B cell (primary cell): Measurements from ENCODE around the gene FGF8. TPM values are rescaled to one million over a fixed set of nuclear protein-coding genes. Genes with fewer than 3 reads are reported as not detected.

Experiments used
- ATAC-seq: fragments of 200-7000 bp; cut with Tn5 transposase; one replicate; pipeline ENCODE4 v1.10.0; 2021; ENCODE audit warnings: low read depth, mild to moderate bottlenecking, moderate number of reproducible peaks, moderate library complexity
- CTCF ChIA-PET: fragments of 350-600 bp; sonication (Branson Sonifier 250); formaldehyde crosslinking; loops from one replicate; lab custom pipeline; 2021; ENCODE audit warnings: antibody characterized with exemption, inconsistent platforms; lab: Charles Lee
- POLR2A ChIA-PET: fragments of 350-600 bp; sonication (Branson Sonifier 250); formaldehyde crosslinking; loops from one replicate; lab custom pipeline; 2021; ENCODE audit warnings: antibody characterized with exemption; lab: Charles Lee
- DNase-seq: peaks from one replicate; pipeline ENCODE4 v3.0.0; 2013
- H2AFZ ChIP-seq: 2 replicates; pipeline ENCODE4 v1.6.1; 2012; ENCODE audit warnings: mild to moderate bottlenecking, low read depth, low read length; ENCODE audit not compliant: insufficient read depth, poor library complexity, severe bottlenecking
- H3K27ac ChIP-seq, 2 donors: 1 replicate in 1 of 2; 2 replicates in 1 of 2; pipeline ENCODE4 v1.5.1; 2012 to 2013; ENCODE audit warnings: low read length in 2 of 2, mild to moderate bottlenecking in 2 of 2, moderate library complexity in 1 of 2
- H3K27me3 ChIP-seq, 4 experiments: fragments of 200-600 bp in 1 of 4; sonication (generic) in 1 of 4; replicated peaks in 1 of 4; 1 replicate in 2 of 4; 2 replicates in 2 of 4; pipeline versions ENCODE4 v1.6.1 to v1.7.0; 2013 to 2016; ENCODE audit warnings: low read length in 3 of 4, mild to moderate bottlenecking in 2 of 4, mixed read lengths in 1 of 4, moderate library complexity in 1 of 4; ENCODE audit not compliant: insufficient read depth in 4 of 4, control insufficient read depth in 3 of 4; ENCODE audit errors: control extremely low read depth in 1 of 4
- H3K36me3 ChIP-seq, 2 experiments: replicated peaks in 1 of 2; 1 replicate in 1 of 2; 2 replicates in 1 of 2; pipeline versions ENCODE4 v1.6.1 to v1.7.1; 2013; ENCODE audit warnings: low read length in 1 of 2; ENCODE audit not compliant: insufficient read depth in 2 of 2, control insufficient read depth in 1 of 2; ENCODE audit errors: control extremely low read depth in 1 of 2, extremely low read depth in 1 of 2
- H3K4me1 ChIP-seq, 2 donors: fragments of 200-600 bp in 1 of 2; sonication (generic) in 1 of 2; 1 replicate in 1 of 2; 2 replicates in 1 of 2; pipeline versions ENCODE4 v1.5.1 to v1.6.1; 2013 to 2017; ENCODE audit warnings: low read length in 2 of 2; ENCODE audit not compliant: control insufficient read depth in 2 of 2, insufficient read depth in 2 of 2
- H3K4me2 ChIP-seq: replicated peaks from 2 replicates; pipeline ENCODE3; 2012; ENCODE audit warnings: mild to moderate bottlenecking, low read depth, low read length; ENCODE audit not compliant: poor library complexity, severe bottlenecking
- H3K4me3 ChIP-seq, 5 experiments: fragments of 200-600 bp in 1 of 5; sonication (generic) in 1 of 5; 1 replicate in 3 of 5; 2 replicates in 2 of 5; pipeline versions ENCODE4 v1.5.1 to v1.7.0; 2011 to 2016; ENCODE audit warnings: low read length in 4 of 5, mild to moderate bottlenecking in 4 of 5, low read depth in 2 of 5, control low read depth in 1 of 5, moderate library complexity in 1 of 5; ENCODE audit not compliant: insufficient read depth in 1 of 5; ENCODE audit errors: control extremely low read depth in 1 of 5, extremely low read depth in 1 of 5
- H3K79me2 ChIP-seq: fragments of 200-600 bp; sonication (generic); one replicate; pipeline ENCODE4 v1.6.0; 2016; ENCODE audit warnings: low read length; ENCODE audit not compliant: control insufficient read depth, insufficient read depth
- H3K9ac ChIP-seq: fragments of 200-600 bp; sonication (generic); 2 replicates; pipeline ENCODE4 v1.6.1; 2017; ENCODE audit warnings: mild to moderate bottlenecking, low read length, moderate library complexity
- H3K9me3 ChIP-seq, 3 donors: one replicate each; pipeline versions ENCODE4 v1.6.1 to v1.7.1; 2013; ENCODE audit warnings: low read length in 2 of 3; ENCODE audit not compliant: control insufficient read depth in 2 of 3, insufficient read depth in 1 of 3; ENCODE audit errors: control extremely low read depth in 1 of 3
- H4K20me1 ChIP-seq: 2 replicates; pipeline ENCODE4 v1.6.0; 2012; ENCODE audit warnings: mild to moderate bottlenecking, low read length; ENCODE audit not compliant: insufficient read depth, control insufficient read depth, poor library complexity, severe bottlenecking
- H3K27ac Mint-ChIP-seq: one replicate; pipeline ENCODE4 v1.8.0; 2021; ENCODE audit warnings: mixed read lengths
- H3K27me3 Mint-ChIP-seq: one replicate; pipeline ENCODE4 v1.8.0; 2021; ENCODE audit warnings: mixed read lengths
- H3K4me1 Mint-ChIP-seq: one replicate; pipeline ENCODE4 v1.8.0; 2021; ENCODE audit warnings: mixed read lengths
- H3K4me3 Mint-ChIP-seq: one replicate; pipeline ENCODE4 v1.8.0; 2021; ENCODE audit warnings: mixed read lengths
- H3K9me3 Mint-ChIP-seq: one replicate; pipeline ENCODE4 v1.8.0; 2022; ENCODE audit warnings: mixed read lengths; ENCODE audit not compliant: insufficient read depth
- EZH2 ChIP-seq: IDR thresholded peaks from 2 replicates; pipeline ENCODE4 v1.6.1; 2012; ENCODE audit warnings: borderline replicate concordance, low read depth, mild to moderate bottlenecking, moderate library complexity, low read length; ENCODE audit not compliant: insufficient read depth, poor library complexity, severe bottlenecking
- WGBS: methylation state at CpG from one replicate; pipeline ENCODE4 v1.1.5; 2013; ENCODE audit warnings: missing lambda C conversion rate; ENCODE audit not compliant: insufficient coverage; 5-methylcytosine and 5-hydroxymethylcytosine counted together
- intact Hi-C: fragments of 100-400 bp; cut with micrococcal nuclease; formaldehyde crosslinking; loops from one replicate; pipeline ENCODE4 v1.10.0; 2022
- polyA plus RNA-seq: library from polyadenylated mRNA; depleted of rRNA; stranded (reverse); fragments of >200 nt; gene quantifications from 2 replicates; pipeline ENCODE4 v1.2.3, GENCODE V29; 2012
- total RNA-seq, 2 donors: library from RNA; stranded (reverse); fragments of 120-200 nt in 1 of 2; gene quantifications; 1 replicate in 1 of 2; 2 replicates in 1 of 2; pipeline versions ENCODE4 v1.2.3 to v1.2.4, GENCODE V29; 2013 to 2022
- TF ChIP-seq, protein P1 (sequence below): fragments of 200-600 bp; IDR thresholded peaks from one replicate; pipeline ENCODE4 v1.8.0; 2022; ENCODE audit warnings: antibody characterized with exemption, mild to moderate bottlenecking

FGF8 gene
- total and polyA plus RNA-seq, 2 donors (not counting 1 experiment from before 2014, with no cell fraction given), result not detected

DNA sequence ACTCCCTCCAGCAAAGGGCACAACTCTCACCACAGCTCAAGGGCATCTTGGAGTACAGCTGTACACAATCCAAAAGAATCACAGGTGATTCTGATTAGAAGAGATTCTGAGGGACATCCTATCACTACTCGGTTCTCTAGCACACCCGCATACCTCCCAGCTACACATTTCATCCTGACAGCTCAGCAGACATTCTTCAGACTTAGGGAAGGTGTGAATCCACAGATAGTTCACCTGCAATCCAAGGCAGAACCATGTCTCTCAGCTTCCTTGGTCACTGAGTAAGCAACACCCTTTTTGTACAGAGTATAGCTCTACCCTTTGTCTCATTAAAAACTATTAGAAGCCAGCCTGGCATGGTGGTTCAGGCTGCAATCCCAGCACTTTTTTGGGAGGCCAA lies 54.1 kb downstream of the FGF8 start:
- DNase-seq, result no peak
- intact Hi-C loops, result no loop called here
- Mint-ChIP-seq H3K27ac (no peak overlapping the region), H3K9me3 (no peaks in the 10 kb centered on the region), H3K27me3 (peaks cover 33% of the 10 kb centered on the region), H3K4me3 (no peak overlapping the region), H3K4me1 (peaks cover 2% of the 10 kb centered on the region)
- ChIA-PET POLR2A (no interaction called here), CTCF (no interaction called here)
- H3K4me3 ChIP-seq, result no peak overlapping the region
- TF ChIP-seq EZH2, result no peak
- TF ChIP-seq, protein P1, sequence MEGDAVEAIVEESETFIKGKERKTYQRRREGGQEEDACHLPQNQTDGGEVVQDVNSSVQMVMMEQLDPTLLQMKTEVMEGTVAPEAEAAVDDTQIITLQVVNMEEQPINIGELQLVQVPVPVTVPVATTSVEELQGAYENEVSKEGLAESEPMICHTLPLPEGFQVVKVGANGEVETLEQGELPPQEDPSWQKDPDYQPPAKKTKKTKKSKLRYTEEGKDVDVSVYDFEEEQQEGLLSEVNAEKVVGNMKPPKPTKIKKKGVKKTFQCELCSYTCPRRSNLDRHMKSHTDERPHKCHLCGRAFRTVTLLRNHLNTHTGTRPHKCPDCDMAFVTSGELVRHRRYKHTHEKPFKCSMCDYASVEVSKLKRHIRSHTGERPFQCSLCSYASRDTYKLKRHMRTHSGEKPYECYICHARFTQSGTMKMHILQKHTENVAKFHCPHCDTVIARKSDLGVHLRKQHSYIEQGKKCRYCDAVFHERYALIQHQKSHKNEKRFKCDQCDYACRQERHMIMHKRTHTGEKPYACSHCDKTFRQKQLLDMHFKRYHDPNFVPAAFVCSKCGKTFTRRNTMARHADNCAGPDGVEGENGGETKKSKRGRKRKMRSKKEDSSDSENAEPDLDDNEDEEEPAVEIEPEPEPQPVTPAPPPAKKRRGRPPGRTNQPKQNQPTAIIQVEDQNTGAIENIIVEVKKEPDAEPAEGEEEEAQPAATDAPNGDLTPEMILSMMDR, result no peak
- no peak overlapping the region for H3K27ac ChIP-seq
- H3K9ac ChIP-seq, result no peak overlapping the region
- no peaks in the 10 kb centered on the region for H3K4me1 ChIP-seq
- H2AFZ ChIP-seq, result no peak overlapping the region
- no peaks in the 10 kb centered on the region for H3K36me3 ChIP-seq
- no peaks in the 10 kb centered on the region for H3K79me2 ChIP-seq
- 89% methylated on average over 2 of the region's 2 CpGs for WGBS
- H3K4me2 ChIP-seq, result no peak overlapping the region
- peaks cover 0 to 6% (median 0%) of the 10 kb centered on the region in 3 donors for H3K9me3 ChIP-seq
- H3K27me3 ChIP-seq, result peaks cover 0 to 13% (median 2%) of the 10 kb centered on the region in 4 experiments
- ATAC-seq, result no peak
- H4K20me1 ChIP-seq, result no peaks in the 10 kb centered on the region

DNA sequence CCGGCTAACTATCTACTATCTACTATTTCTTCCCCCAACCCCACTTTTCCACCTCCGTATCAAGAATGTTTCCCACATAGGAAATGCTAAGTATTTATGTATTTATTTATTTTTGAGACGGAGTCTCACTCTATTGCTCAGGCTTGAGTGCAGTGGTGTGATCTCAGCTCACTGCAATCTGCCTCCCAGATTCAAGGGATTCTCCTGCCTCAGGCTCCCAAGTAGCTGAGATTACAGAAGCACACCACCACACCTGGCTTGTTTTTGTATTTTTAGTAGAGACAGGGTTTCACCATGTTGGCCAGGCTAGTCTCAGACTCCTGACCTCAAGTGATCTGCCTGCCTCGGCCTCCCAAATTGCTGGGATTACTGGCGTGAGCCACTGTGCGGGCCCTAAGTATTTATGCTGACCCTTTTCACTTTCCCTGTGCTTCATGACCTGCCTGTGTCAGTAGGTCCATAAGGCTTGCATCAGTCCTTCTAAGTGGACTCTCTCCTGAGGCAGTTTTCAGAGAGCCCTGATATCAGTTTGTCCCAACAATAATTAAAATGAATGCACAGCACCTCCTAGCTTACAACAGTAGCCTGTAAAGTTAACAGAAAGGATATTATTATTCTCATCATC lies 55.2 kb downstream of the FGF8 start:
- peaks cover 0 to 13% (median 2%) of the 10 kb centered on the region in 4 experiments for H3K27me3 ChIP-seq

More for the DNA sequence above, 55.2 kb downstream of the FGF8 start:
- Histone ChIP-seq H3K9me3 (peaks cover 0 to 6% (median 0%) of the 10 kb centered on the region in 3 donors), H3K79me2 (no peaks in the 10 kb centered on the region), H3K4me2 (no peak overlapping the region), H2AFZ (no peak overlapping the region), H3K36me3 (no peaks in the 10 kb centered on the region), H4K20me1 (no peaks in the 10 kb centered on the region), H3K27ac (no peak overlapping the region), H3K9ac (no peak overlapping the region), H3K4me3 (no peak overlapping the region), H3K4me1 (no peaks in the 10 kb centered on the region)
- ChIA-PET POLR2A (no interaction called here), CTCF (no interaction called here)
- Mint-ChIP-seq H3K4me3 (no peak overlapping the region), H3K9me3 (no peaks in the 10 kb centered on the region), H3K27me3 (peaks cover 40% of the 10 kb centered on the region), H3K4me1 (peaks cover 2% of the 10 kb centered on the region), H3K27ac (no peak overlapping the region)
- TF ChIP-seq, protein P1, result no peak
- TF ChIP-seq EZH2, result no peak
- ATAC-seq (no peak), DNase-seq (no peak)
- intact Hi-C loops, result no loop called here
- WGBS, result 97% methylated on average over 3 of the region's 6 CpGs
